ENCODE data around the gene KRT15.

GRCh38 chr17:41489531-41489930 lies 29.2 kb downstream of the KRT15 start, which contains the start of gene KRT36:
- no peak for TF ChIP-seq CTCF (IDR thresholded peaks at IDR 0.05)
- TF ChIP-seq EP300 (IDR thresholded peaks at IDR 0.05): no peak
- no peak for TF ChIP-seq POLR2AphosphoS5 (IDR thresholded peaks at IDR 0.05)
